Keratinocyte (primary cell): Measurements from ENCODE around the gene HLF. TPM values are rescaled to one million over a fixed set of nuclear protein-coding genes. Genes with fewer than 3 reads are reported as not detected.

Experiments used
- DNase-seq: peaks from one replicate; pipeline ENCODE4 v3.0.0-alpha.2; 2011; ENCODE audit warnings: low read depth, missing footprints, low spot score
- FAIRE-seq: peaks from 2 replicates; lab custom pipeline; 2011; peaks lifted over from hg19 to GRCh38; lab: Jason Lieb, UNC
- H2AFZ ChIP-seq: 2 replicates; pipeline ENCODE4 v1.6.0; 2012; ENCODE audit warnings: low read length, control low read depth, inconsistent platforms; ENCODE audit not compliant: control insufficient read depth
- H3K27ac ChIP-seq: 2 replicates; pipeline ENCODE4 v1.5.1; 2011; ENCODE audit warnings: low read length; ENCODE audit not compliant: control insufficient read depth, insufficient read depth
- H3K27me3 ChIP-seq: 3 replicates; pipeline ENCODE4 v1.6.0; 2011; ENCODE audit warnings: low read length; ENCODE audit not compliant: control insufficient read depth, insufficient read depth; ENCODE audit errors: extremely low read depth
- H3K36me3 ChIP-seq, 2 experiments: 2 replicates in 1 of 2; 3 replicates in 1 of 2; pipeline ENCODE4 v1.5.1; 2011; ENCODE audit warnings: low read length in 2 of 2, mild to moderate bottlenecking in 1 of 2; ENCODE audit not compliant: control insufficient read depth in 2 of 2, insufficient read depth in 2 of 2; ENCODE audit errors: extremely low read depth in 1 of 2
- H3K4me1 ChIP-seq: 3 replicates; pipeline ENCODE4 v1.5.1; 2011; ENCODE audit warnings: low read length; ENCODE audit not compliant: control insufficient read depth, insufficient read depth; ENCODE audit errors: extremely low read depth
- H3K4me2 ChIP-seq: 3 replicates; pipeline ENCODE4 v1.6.0; 2011; ENCODE audit warnings: low read depth, low read length; ENCODE audit not compliant: control insufficient read depth, insufficient read depth; ENCODE audit errors: extremely low read depth
- H3K4me3 ChIP-seq, 3 experiments: fragments of 200-600 bp in 1 of 3; sonication (generic) in 1 of 3; 2 replicates in 2 of 3; 3 replicates in 1 of 3; pipeline ENCODE4 v1.5.1; 2011 to 2016; ENCODE audit warnings: low read length in 3 of 3, mild to moderate bottlenecking in 3 of 3, control low read depth in 2 of 3, inconsistent platforms in 1 of 3, low read depth in 1 of 3, mixed read lengths in 1 of 3, mixed run types in 1 of 3, moderate library complexity in 1 of 3; ENCODE audit not compliant: control insufficient read depth in 2 of 3, insufficient read depth in 2 of 3; ENCODE audit errors: extremely low read depth in 1 of 3
- H3K79me2 ChIP-seq: 2 replicates; pipeline ENCODE4 v1.6.0; 2012; ENCODE audit warnings: low read length; ENCODE audit not compliant: control insufficient read depth, insufficient read depth
- H3K9ac ChIP-seq: 3 replicates; pipeline ENCODE4 v1.6.0; 2011; ENCODE audit warnings: low read length; ENCODE audit not compliant: control insufficient read depth, insufficient read depth; ENCODE audit errors: extremely low read depth
- H3K9me1 ChIP-seq: 3 replicates; pipeline ENCODE4 v1.6.0; 2011; ENCODE audit warnings: low read length; ENCODE audit not compliant: control insufficient read depth, insufficient read depth; ENCODE audit errors: extremely low read depth
- H3K9me3 ChIP-seq: 2 replicates; pipeline ENCODE4 v1.5.1; 2012; ENCODE audit warnings: low read depth, low read length; ENCODE audit not compliant: control insufficient read depth
- H4K20me1 ChIP-seq: 3 replicates; pipeline ENCODE4 v1.6.0; 2011; ENCODE audit warnings: low read length; ENCODE audit not compliant: control insufficient read depth, insufficient read depth; ENCODE audit errors: extremely low read depth
- EZH2 ChIP-seq: IDR thresholded peaks from one replicate; pipeline ENCODE4 v1.6.1; 2012; ENCODE audit warnings: inconsistent platforms, mild to moderate bottlenecking, low read length, moderate library complexity
- dilution Hi-C: fragments of 300-500 bp; cut with MboI; formaldehyde crosslinking; loops from one replicate; pipeline ENCODE4 v1.7.0; 2020; ENCODE audit warnings: low sequenced_read_pairs; ENCODE audit not compliant: extremely low pct_ligation_motif_present
- polyA plus RNA-seq, 5 experiments: library from polyadenylated mRNA; depleted of rRNA in 3 of 5; stranded (reverse) in 3 of 5; stranded (forward) in 1 of 5; unstranded in 1 of 5; fragments of >200 nt; gene quantifications; 1 replicate in 1 of 5; 2 replicates in 3 of 5; 3 replicates in 1 of 5; pipeline versions ENCODE4 v1.2.1 to v1.2.3, GENCODE V29; 2011 to 2012; ENCODE audit warnings: missing spikeins in 2 of 5, low read depth in 1 of 5, low replicate concordance in 1 of 5
- TF ChIP-seq, protein P1 (sequence below), 3 experiments: IDR thresholded peaks in 1 of 3; conservative IDR thresholded peaks in 1 of 3; optimal IDR thresholded peaks in 1 of 3; 2 replicates in 2 of 3; 3 replicates in 1 of 3; pipeline versions ENCODE3 to v1.5.1; 2011; ENCODE audit warnings: low read length in 3 of 3, mild to moderate bottlenecking in 3 of 3, moderate library complexity in 2 of 3, control low read depth in 1 of 3, inconsistent platforms in 1 of 3; ENCODE audit not compliant: insufficient read depth in 2 of 3; ENCODE audit errors: extremely low read depth in 1 of 3

The HLF gene
- polyA plus RNA-seq, 1 donor (not counting 4 experiments of a cell fraction or from before 2014, with no cell fraction given) = 0.21 TPM

DNA sequence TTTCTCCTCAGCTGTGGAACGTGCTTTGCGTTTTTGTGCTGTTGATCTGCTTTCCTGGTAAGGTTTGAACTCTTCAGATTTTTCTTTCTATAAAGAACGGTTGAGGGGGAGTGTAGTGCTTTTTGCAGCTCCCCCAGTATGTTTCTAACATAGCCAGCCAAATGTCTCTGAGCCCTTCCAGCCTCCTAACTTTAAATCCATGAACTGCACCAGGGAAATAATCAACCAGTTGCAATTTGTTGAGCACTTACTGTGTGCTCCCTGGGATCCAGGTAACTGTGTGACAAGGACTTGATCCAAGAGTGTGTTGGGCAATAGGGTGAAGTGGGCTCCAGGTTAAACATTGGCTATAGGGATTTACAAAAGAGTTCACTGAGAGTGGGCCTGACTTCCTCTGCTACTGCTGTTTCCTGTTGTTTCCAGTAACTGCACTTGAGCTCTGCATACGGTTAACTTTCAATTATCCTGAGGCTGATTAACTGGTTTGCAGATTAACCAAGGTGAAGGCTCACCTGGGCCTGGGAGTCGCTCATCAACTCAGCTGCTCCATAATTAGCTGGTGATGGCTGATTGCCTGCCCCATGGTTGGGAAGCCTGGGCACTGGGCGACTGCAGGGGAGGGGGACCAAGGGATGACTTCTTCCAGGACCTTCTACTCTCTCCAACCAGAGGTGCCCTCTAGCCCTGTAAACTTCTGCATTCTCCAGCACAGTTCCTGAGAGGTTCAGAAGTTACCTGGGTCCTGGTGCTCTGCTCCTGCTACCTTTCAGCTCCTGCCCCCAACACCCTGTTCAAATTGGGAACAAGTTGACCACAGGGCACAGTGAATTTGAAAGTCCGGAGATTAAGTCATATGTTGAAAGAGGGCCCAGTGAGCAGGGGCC lies 19.5 kb downstream of the HLF start:
- Histone ChIP-seq H3K4me2 (no peak overlapping the region), H2AFZ (no peak overlapping the region), H3K79me2 (no peaks in the 10 kb centered on the region), H3K9me1 (no peaks in the 10 kb centered on the region), H3K9me3 (no peaks in the 10 kb centered on the region), H3K4me1 (peaks cover 9% of the 10 kb centered on the region), H3K36me3 (no peaks in the 10 kb centered on the region), H3K9ac (no peak overlapping the region), H3K27ac (no peak overlapping the region), H4K20me1 (no peaks in the 10 kb centered on the region), H3K4me3 (no peak overlapping the region), H3K27me3 (no peaks in the 10 kb centered on the region)
- TF ChIP-seq, protein P1, sequence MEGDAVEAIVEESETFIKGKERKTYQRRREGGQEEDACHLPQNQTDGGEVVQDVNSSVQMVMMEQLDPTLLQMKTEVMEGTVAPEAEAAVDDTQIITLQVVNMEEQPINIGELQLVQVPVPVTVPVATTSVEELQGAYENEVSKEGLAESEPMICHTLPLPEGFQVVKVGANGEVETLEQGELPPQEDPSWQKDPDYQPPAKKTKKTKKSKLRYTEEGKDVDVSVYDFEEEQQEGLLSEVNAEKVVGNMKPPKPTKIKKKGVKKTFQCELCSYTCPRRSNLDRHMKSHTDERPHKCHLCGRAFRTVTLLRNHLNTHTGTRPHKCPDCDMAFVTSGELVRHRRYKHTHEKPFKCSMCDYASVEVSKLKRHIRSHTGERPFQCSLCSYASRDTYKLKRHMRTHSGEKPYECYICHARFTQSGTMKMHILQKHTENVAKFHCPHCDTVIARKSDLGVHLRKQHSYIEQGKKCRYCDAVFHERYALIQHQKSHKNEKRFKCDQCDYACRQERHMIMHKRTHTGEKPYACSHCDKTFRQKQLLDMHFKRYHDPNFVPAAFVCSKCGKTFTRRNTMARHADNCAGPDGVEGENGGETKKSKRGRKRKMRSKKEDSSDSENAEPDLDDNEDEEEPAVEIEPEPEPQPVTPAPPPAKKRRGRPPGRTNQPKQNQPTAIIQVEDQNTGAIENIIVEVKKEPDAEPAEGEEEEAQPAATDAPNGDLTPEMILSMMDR (optimal IDR thresholded peaks at IDR 0.05 in 1 of 3, IDR thresholded peaks at IDR 0.05 in 1 of 3, conservative IDR thresholded peaks at IDR 0.05 in 1 of 3; ENCODE audit: extremely low read depth in 1 of 3, insufficient read depth in 2 of 3, low read length in 3 of 3) = no peak
- TF ChIP-seq EZH2 = no peak
- FAIRE-seq (no peak), DNase-seq (no peak)
- dilution Hi-C loops = no loop called here

DNA sequence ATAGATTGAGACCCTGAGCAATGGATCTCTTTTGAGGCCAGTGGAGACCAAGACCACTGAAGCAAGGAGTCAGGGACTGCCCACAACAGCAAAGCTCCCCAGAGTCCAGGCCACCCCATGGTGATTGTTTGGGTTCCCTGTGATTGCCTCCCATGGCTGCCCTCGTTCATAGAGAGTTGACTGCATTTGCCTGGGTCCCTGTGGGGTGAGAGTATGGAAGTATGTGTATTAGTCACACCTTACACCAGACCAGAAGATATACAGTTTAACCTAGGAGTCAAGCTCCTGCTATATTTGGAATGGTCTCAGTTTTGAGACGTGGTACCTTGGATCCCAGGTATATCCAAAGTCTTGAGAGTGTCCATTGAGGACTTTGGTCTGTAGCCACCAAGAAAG lies 20.2 kb downstream of the HLF start:
- Histone ChIP-seq H3K9me3 (no peaks in the 10 kb centered on the region), H3K27me3 (no peaks in the 10 kb centered on the region), H2AFZ (no peak overlapping the region), H3K27ac (no peak overlapping the region), H3K9me1 (no peaks in the 10 kb centered on the region), H4K20me1 (no peaks in the 10 kb centered on the region), H3K36me3 (no peaks in the 10 kb centered on the region), H3K4me3 (no peak overlapping the region), H3K9ac (no peak overlapping the region), H3K4me2 (no peak overlapping the region), H3K79me2 (no peaks in the 10 kb centered on the region), H3K4me1 (peaks cover 9% of the 10 kb centered on the region)
- TF ChIP-seq, protein P1 (optimal IDR thresholded peaks at IDR 0.05 in 1 of 3, IDR thresholded peaks at IDR 0.05 in 1 of 3, conservative IDR thresholded peaks at IDR 0.05 in 1 of 3; ENCODE audit: extremely low read depth in 1 of 3, insufficient read depth in 2 of 3, low read length in 3 of 3) = no peak
- TF ChIP-seq EZH2 = no peak
- dilution Hi-C loops = no loop called here
- DNase-seq (no peak), FAIRE-seq (no peak)
